Fibroblast of mammary gland (primary cell): Measurements from ENCODE around the gene REV3L.

Experiments used
- DNase-seq: peaks from one replicate; pipeline ENCODE4 v3.0.0-alpha.2; 2010; ENCODE audit warnings: low read depth
- H3K4me3 ChIP-seq: 2 replicates; pipeline ENCODE4 v1.5.1; 2011; ENCODE audit warnings: low read depth, mild to moderate bottlenecking, low read length, moderate library complexity; ENCODE audit not compliant: control insufficient read depth
- TF ChIP-seq, protein P1 (sequence below): conservative IDR thresholded peaks from 2 replicates; pipeline ENCODE4 v1.5.1; 2011; ENCODE audit warnings: low read depth, low read length, inconsistent platforms; ENCODE audit not compliant: control insufficient read depth, insufficient read depth

The REV3L gene

DNA sequence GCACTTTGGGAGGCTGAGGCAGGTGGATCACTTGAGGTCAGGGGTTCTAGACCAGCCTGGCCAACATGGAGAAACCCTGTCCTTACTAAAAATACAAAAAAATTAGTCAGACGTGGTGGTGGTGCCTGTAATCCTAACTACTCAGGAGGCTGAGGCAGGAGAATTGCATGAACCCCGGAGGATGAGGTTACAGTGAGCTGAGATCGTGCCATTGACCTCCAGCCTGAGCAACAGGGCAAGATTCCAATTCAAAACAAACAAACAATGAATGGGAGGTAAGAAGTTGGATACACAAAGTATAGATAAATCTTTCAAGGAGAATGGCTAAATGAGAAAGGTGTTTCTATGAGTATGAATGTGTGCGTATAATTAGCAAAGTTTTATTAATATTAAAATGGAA lies 75.3 kb downstream of the REV3L start:
- H3K4me3 ChIP-seq, result no peak overlapping the region
- TF ChIP-seq, protein P1, sequence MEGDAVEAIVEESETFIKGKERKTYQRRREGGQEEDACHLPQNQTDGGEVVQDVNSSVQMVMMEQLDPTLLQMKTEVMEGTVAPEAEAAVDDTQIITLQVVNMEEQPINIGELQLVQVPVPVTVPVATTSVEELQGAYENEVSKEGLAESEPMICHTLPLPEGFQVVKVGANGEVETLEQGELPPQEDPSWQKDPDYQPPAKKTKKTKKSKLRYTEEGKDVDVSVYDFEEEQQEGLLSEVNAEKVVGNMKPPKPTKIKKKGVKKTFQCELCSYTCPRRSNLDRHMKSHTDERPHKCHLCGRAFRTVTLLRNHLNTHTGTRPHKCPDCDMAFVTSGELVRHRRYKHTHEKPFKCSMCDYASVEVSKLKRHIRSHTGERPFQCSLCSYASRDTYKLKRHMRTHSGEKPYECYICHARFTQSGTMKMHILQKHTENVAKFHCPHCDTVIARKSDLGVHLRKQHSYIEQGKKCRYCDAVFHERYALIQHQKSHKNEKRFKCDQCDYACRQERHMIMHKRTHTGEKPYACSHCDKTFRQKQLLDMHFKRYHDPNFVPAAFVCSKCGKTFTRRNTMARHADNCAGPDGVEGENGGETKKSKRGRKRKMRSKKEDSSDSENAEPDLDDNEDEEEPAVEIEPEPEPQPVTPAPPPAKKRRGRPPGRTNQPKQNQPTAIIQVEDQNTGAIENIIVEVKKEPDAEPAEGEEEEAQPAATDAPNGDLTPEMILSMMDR, result no peak
- no peak for DNase-seq

DNA sequence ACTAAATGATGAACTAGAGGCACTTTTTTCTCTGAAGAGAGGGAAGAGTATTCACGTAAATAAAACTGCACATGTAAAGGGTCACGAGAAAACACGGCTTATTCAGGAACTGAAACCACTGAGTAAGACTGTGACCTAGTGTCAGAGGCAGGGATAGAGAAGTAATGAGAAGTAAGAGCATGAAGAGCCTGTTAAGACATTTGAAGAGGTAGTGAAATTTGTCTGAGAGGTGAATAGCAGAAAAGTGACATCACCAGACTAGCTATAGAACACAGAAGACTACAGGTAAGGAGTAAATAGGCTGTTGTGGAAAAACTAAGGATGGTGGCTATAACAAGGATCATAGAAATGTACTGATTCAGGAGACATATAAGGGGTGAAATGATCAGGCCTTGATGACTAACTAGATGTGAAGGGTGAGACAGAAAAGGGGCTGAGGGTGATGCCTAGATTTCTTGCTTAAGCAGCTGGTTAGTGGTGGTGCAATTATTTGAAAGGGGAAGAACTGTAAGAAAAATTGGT lies 76.8 kb downstream of the REV3L start:
- no peak overlapping the region for H3K4me3 ChIP-seq
- TF ChIP-seq, protein P1, result no peak
- DNase-seq, result no peak

GRCh38 chr6:111403388-111403787 lies 79.6 kb downstream of the REV3L start:
- TF ChIP-seq, protein P1, result no peak
- H3K4me3 ChIP-seq, result no peak overlapping the region
- no peak for DNase-seq

GRCh38 chr6:111399626-111400025 lies 83.4 kb downstream of the REV3L start:
- H3K4me3 ChIP-seq, result no peak overlapping the region
- no peak for DNase-seq
- TF ChIP-seq, protein P1, result no peak

DNA sequence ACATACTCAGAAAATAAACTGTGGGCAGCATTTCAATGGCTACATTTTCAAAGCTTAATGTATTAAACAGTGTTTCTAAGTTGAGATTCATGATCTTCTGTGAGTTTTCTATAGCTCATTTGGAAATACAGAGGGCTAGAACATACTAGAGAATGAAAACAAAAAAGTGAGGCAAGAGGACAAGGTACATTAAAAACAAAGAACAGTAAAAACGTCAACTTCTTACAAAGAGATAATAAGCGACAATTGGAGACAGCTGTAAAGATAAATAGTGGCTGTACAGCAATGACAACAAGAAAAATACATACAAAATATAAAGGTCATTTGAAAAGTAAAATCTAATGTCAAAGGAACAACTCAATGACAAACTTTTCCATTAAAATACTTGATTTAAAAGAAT lies 94.3 kb downstream of the REV3L start:
- TF ChIP-seq, protein P1, result no peak
- no peak overlapping the region for H3K4me3 ChIP-seq
- DNase-seq, result no peak

- no peak overlapping the region for H3K4me3 ChIP-seq
- DNase-seq, result no peak
- TF ChIP-seq, protein P1, result no peak
These were observed 100.3 kb downstream of the REV3L start for GRCh38 chr6:111382476-111383294.

- TF ChIP-seq, protein P1, result no peak
These were observed 101.3 kb downstream of the REV3L start for GRCh38 chr6:111381728-111382127.

More at GRCh38 chr6:111381728-111382127, 101.3 kb downstream of the REV3L start:
- no peak overlapping the region for H3K4me3 ChIP-seq
- DNase-seq, result no peak
